ENCODE results near the gene GPR153.
A peak's percentile ranks its signal among the peaks of the same experiment; 100 is the strongest.

GPR153 gene

GRCh38 chr1:6247651-6248050 is 13.2 kb downstream of the GPR153 start:
- DNase-seq: no peak

GRCh38 chr1:6246497-6247467 is 14.1 kb downstream of the GPR153 start:
- peak; percentile 64 for DNase-seq

GRCh38 chr1:6245869-6246496 is 14.9 kb downstream of the GPR153 start:
- DNase-seq: no peak

GRCh38 chr1:6245086-6245868 is 15.6 kb downstream of the GPR153 start:
- peak; percentile 71 for DNase-seq

- DNase-seq: no peak
These were observed 16.4 kb downstream of the GPR153 start for GRCh38 chr1:6244401-6245049.

- DNase-seq: no peak
These were observed 16.9 kb downstream of the GPR153 start, which contains the start of gene HES3 for GRCh38 chr1:6243993-6244392. TSS of gene HES3 (plus strand) at chr1:6244179. CDS start at chr1:6244366, 187 bp downstream.

GRCh38 chr1:6243053-6243834 is 17.7 kb downstream of the GPR153 start:
- no peak for DNase-seq

- no peak for DNase-seq
These were observed 18.8 kb downstream of the GPR153 start for GRCh38 chr1:6241887-6242740.

- DNase-seq: no peak
These were observed 19.6 kb downstream of the GPR153 start for GRCh38 chr1:6241107-6241886.

- peak; percentile 52 for DNase-seq
These were observed 20.7 kb downstream of the GPR153 start for GRCh38 chr1:6239950-6240768.

GRCh38 chr1:6239213-6239752 is 21.6 kb downstream of the GPR153 start:
- DNase-seq: no peak

GRCh38 chr1:6237093-6237492 is 23.8 kb downstream of the GPR153 start:
- DNase-seq: no peak

- no peak for DNase-seq
These were observed 25.6 kb downstream of the GPR153 start for GRCh38 chr1:6235296-6235677.

- DNase-seq: no peak
These were observed 26.2 kb downstream of the GPR153 start for GRCh38 chr1:6234502-6235295.

GRCh38 chr1:6233376-6233775 is 27.5 kb downstream of the GPR153 start:
- no peak for DNase-seq

GRCh38 chr1:6225651-6226050 is 35.2 kb downstream of the GPR153 start:
- no peak for DNase-seq

- DNase-seq: no peak
These were observed 36.2 kb downstream of the GPR153 start for GRCh38 chr1:6224718-6225117.

- no peak for DNase-seq
These were observed 37.3 kb downstream of the GPR153 start for GRCh38 chr1:6223617-6224016.
